CD4-positive, alpha-beta T cell (primary cell): ENCODE data around the gene PARD3B. TPM values are rescaled to one million over a fixed set of nuclear protein-coding genes. Genes with fewer than 3 reads are reported as not detected.
A peak's percentile ranks its signal among the peaks of the same experiment; 100 is the strongest.

Experiments used
- ATAC-seq: fragments of 200-7000 bp; cut with Tn5 transposase; one replicate; pipeline ENCODE4 v1.10.0; 2022; ENCODE audit warnings: mild to moderate bottlenecking; ENCODE audit not compliant: poor library complexity
- CTCF ChIA-PET: fragments of 350-600 bp; sonication (Branson Sonifier 250); formaldehyde crosslinking; loops from one replicate; lab custom pipeline; 2021; ENCODE audit warnings: antibody characterized with exemption, inconsistent platforms; lab: Charles Lee
- POLR2A ChIA-PET: fragments of 350-600 bp; sonication (Branson Sonifier 250); formaldehyde crosslinking; loops from one replicate; lab custom pipeline; 2021; ENCODE audit warnings: antibody characterized with exemption, inconsistent platforms; lab: Charles Lee
- DNase-seq, 14 experiments: peaks; one replicate each; pipeline ENCODE4 v3.0.0-alpha.2; 2013 to 2020; ENCODE audit warnings: mixed read lengths in 2 of 14
- H3K27ac ChIP-seq, 2 donors: one replicate each; pipeline versions ENCODE4 v1.5.1 to v1.7.0; 2013; ENCODE audit warnings: low read length in 2 of 2, low read depth in 1 of 2, mild to moderate bottlenecking in 1 of 2
- H3K27me3 ChIP-seq, 2 experiments: 1 replicate in 1 of 2; 2 replicates in 1 of 2; pipeline versions ENCODE4 v1.6.1 to v1.7.0; 2013; ENCODE audit warnings: low read length in 2 of 2, control low read depth in 1 of 2, mild to moderate bottlenecking in 1 of 2, moderate library complexity in 1 of 2; ENCODE audit not compliant: insufficient read depth in 2 of 2, control insufficient read depth in 1 of 2
- H3K36me3 ChIP-seq: one replicate; pipeline ENCODE4 v1.6.1; 2013; ENCODE audit warnings: low read length, control low read depth; ENCODE audit not compliant: insufficient read depth
- H3K4me1 ChIP-seq: one replicate; pipeline ENCODE4 v1.6.1; 2013; ENCODE audit warnings: low read length, control low read depth; ENCODE audit not compliant: insufficient read depth
- H3K4me3 ChIP-seq: one replicate; pipeline ENCODE4 v1.5.1; 2013; ENCODE audit warnings: mild to moderate bottlenecking, low read length, moderate library complexity
- H3K9me3 ChIP-seq, 2 experiments: 1 replicate in 1 of 2; 2 replicates in 1 of 2; pipeline versions ENCODE4 v1.6.1 to v1.7.0; 2013; ENCODE audit warnings: low read length in 2 of 2, mild to moderate bottlenecking in 2 of 2, control low read depth in 1 of 2, moderate library complexity in 1 of 2; ENCODE audit not compliant: control insufficient read depth in 1 of 2, insufficient read depth in 1 of 2
- H3K27ac Mint-ChIP-seq: one replicate; pipeline ENCODE4 v1.8.0; 2020; ENCODE audit warnings: mixed read lengths
- H3K27me3 Mint-ChIP-seq: one replicate; pipeline ENCODE4 v1.8.0; 2021; ENCODE audit warnings: mixed read lengths
- H3K36me3 Mint-ChIP-seq: one replicate; pipeline ENCODE4 v1.8.0; 2021; ENCODE audit warnings: low read depth, mixed read lengths
- H3K4me1 Mint-ChIP-seq: one replicate; pipeline ENCODE4 v1.8.0; 2021; ENCODE audit warnings: low read depth, mixed read lengths
- H3K4me3 Mint-ChIP-seq: one replicate; pipeline ENCODE4 v1.8.0; 2020; ENCODE audit warnings: mild to moderate bottlenecking, mixed read lengths
- H3K9me3 Mint-ChIP-seq: one replicate; pipeline ENCODE4 v1.8.0; 2020; ENCODE audit warnings: mixed read lengths
- CTCF ChIP-seq: fragments of 200-600 bp; IDR thresholded peaks from one replicate; pipeline ENCODE4 v1.8.0; 2022; ENCODE audit warnings: antibody characterized with exemption, mild to moderate bottlenecking
- intact Hi-C, 2 experiments: fragments of 100-400 bp; cut with DNase I in 1 of 2; cut with micrococcal nuclease in 1 of 2; formaldehyde crosslinking; loops; one replicate each; pipeline versions ENCODE4 v1.15.1 to v1.9.0; 2023 to 2025; cut with DNase I, micrococcal nuclease
- total RNA-seq, 174 experiments: library from RNA in 2 of 174; stranded (reverse) in 2 of 174; gene quantifications; one replicate each; pipeline ENCODE4 v1.2.3 and lab custom pipeline; 2021 to 2026

The PARD3B gene
- total RNA-seq, 2 experiments from 2014 or later: 0.87 to 1.9 TPM

GRCh38 chr2:205047273-205047839, 502.1 kb downstream of the PARD3B start:
- ATAC-seq: no peak
- peaks cover 10% of the 10 kb centered on the region for H3K36me3 Mint-ChIP-seq

DNA sequence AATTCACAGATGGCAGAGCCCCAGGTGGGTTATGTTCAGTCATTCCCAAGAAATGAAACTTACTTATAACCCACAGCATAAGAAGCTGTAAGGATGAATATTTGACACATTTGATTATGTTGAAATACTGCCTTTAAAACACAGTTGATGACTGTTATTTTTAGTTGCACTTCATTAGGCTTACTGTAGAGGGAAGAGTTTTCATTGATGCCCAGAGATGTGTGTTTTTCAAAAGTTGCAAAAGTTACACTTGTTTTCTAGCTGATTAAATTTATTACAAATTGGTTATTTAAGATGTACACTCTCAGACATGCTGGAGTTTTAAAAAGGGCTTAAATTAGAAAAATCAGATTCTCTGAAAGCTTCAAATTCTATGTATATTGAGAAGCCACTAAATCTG, 506.1 kb downstream of the PARD3B start:
- no peaks in the 10 kb centered on the region for H3K9me3 ChIP-seq
- H3K27ac ChIP-seq: no peak overlapping the region
- H3K4me3 Mint-ChIP-seq: no peak overlapping the region
- H3K4me3 ChIP-seq: no peak overlapping the region
- peaks cover 8% of the 10 kb centered on the region for H3K9me3 Mint-ChIP-seq
- intact Hi-C loops: no loop called here
- H3K4me1 Mint-ChIP-seq: peaks cover 47% of the 10 kb centered on the region
- ATAC-seq (peak; percentile 39), DNase-seq (no peak)
- POLR2A ChIA-PET: interaction anchor here (0.6 to 1.7 kb wide), 3 partner anchors 80 to 104 kb away, joined by 3 to 4 read pairs (median 3); no protein-coding TSS in a partner anchor
- CTCF ChIA-PET: no interaction called here
- H3K36me3 Mint-ChIP-seq: peaks cover 10% of the 10 kb centered on the region
- no peaks in the 10 kb centered on the region for H3K27me3 ChIP-seq
- H3K4me1 ChIP-seq: no peaks in the 10 kb centered on the region
- H3K27ac Mint-ChIP-seq: no peak overlapping the region
- no peaks in the 10 kb centered on the region for H3K27me3 Mint-ChIP-seq
- no peaks in the 10 kb centered on the region for H3K36me3 ChIP-seq
- TF ChIP-seq CTCF: no peak

More at GRCh38 chr2:205047273-205047839, 502.1 kb downstream of the PARD3B start:
- Mint-ChIP-seq H3K9me3 (peaks cover 11% of the 10 kb centered on the region), H3K4me1 (peaks cover 19% of the 10 kb centered on the region), H3K27me3 (no peaks in the 10 kb centered on the region), H3K27ac (no peak overlapping the region), H3K4me3 (no peak overlapping the region)
- no peak for DNase-seq
- Histone ChIP-seq H3K4me3 (no peak overlapping the region), H3K27ac (no peak overlapping the region), H3K27me3 (no peaks in the 10 kb centered on the region), H3K4me1 (no peaks in the 10 kb centered on the region), H3K36me3 (no peaks in the 10 kb centered on the region), H3K9me3 (no peaks in the 10 kb centered on the region)
- intact Hi-C loops: no loop called here
- ChIA-PET POLR2A (no interaction called here), CTCF (no interaction called here)
- TF ChIP-seq CTCF: no peak

GRCh38 chr2:205052781-205053180, 507.5 kb downstream of the PARD3B start:
- no peak overlapping the region for H3K4me3 ChIP-seq
- Mint-ChIP-seq H3K36me3 (peaks cover 10% of the 10 kb centered on the region), H3K27me3 (no peaks in the 10 kb centered on the region), H3K4me1 (peaks cover 47% of the 10 kb centered on the region), H3K4me3 (no peak overlapping the region), H3K27ac (no peak overlapping the region), H3K9me3 (peaks cover 8% of the 10 kb centered on the region)
- no peak for TF ChIP-seq CTCF
- DNase-seq (no peak), ATAC-seq (no peak)
- POLR2A ChIA-PET: no interaction called here
- no peaks in the 10 kb centered on the region for H3K4me1 ChIP-seq
- H3K36me3 ChIP-seq: no peaks in the 10 kb centered on the region
- H3K9me3 ChIP-seq: peaks cover 0 to under 1% of the 10 kb centered on the region in 2 experiments
- no peaks in the 10 kb centered on the region for H3K27me3 ChIP-seq
- CTCF ChIA-PET: no interaction called here
- intact Hi-C loops: no loop called here
- H3K27ac ChIP-seq: no peak overlapping the region
